DMS 273 (cell line): ENCODE data around the gene AMOT.

ENCODE experiments used
- DNase-seq: peaks from one replicate; lab custom pipeline; 2025; ENCODE audit not compliant: unreplicated experiment; lab: John Stamatoyannopoulos, UW

AMOT gene

GRCh38 chrX:112803060-112803459 is 37.6 kb downstream of the AMOT start:
- DNase-seq, result no peak

- no peak for DNase-seq
Observed at GRCh38 chrX:112802541-112802940, 38.1 kb downstream of the AMOT start.

- no peak for DNase-seq
Observed at GRCh38 chrX:112800971-112801775, 39.5 kb downstream of the AMOT start.

- no peak for DNase-seq
Observed at GRCh38 chrX:112799425-112799824, 41.2 kb downstream of the AMOT start.

- no peak for DNase-seq
Observed at GRCh38 chrX:112798736-112799135, 41.9 kb downstream of the AMOT start.

- no peak for DNase-seq
Observed at GRCh38 chrX:112789931-112790330, 50.7 kb downstream of the AMOT start.

GRCh38 chrX:112786076-112786475 is 54.6 kb downstream of the AMOT start:
- no peak for DNase-seq

GRCh38 chrX:112785344-112785743 is 55.3 kb downstream of the AMOT start:
- no peak for DNase-seq

- DNase-seq, result no peak
Observed at GRCh38 chrX:112784692-112785091, 55.9 kb downstream of the AMOT start.

- DNase-seq, result no peak
Observed at GRCh38 chrX:112779139-112779538, 61.5 kb downstream of the AMOT start.

GRCh38 chrX:112774651-112775293 is 65.9 kb downstream of the AMOT start:
- DNase-seq, result no peak

- DNase-seq, result no peak
Observed at GRCh38 chrX:112774142-112774541, 66.5 kb downstream of the AMOT start.

GRCh38 chrX:112769034-112769433 is 71.6 kb downstream of the AMOT start:
- DNase-seq, result no peak

- DNase-seq, result no peak
Observed at GRCh38 chrX:112768563-112768962, 72.1 kb downstream of the AMOT start.

- DNase-seq, result no peak
Observed at GRCh38 chrX:112766774-112767173, 73.9 kb downstream of the AMOT start.

GRCh38 chrX:112761242-112762207 is 79.1 kb downstream of the AMOT start:
- no peak for DNase-seq

- no peak for DNase-seq
Observed at GRCh38 chrX:112760697-112761096, 79.9 kb downstream of the AMOT start.

- no peak for DNase-seq
Observed at GRCh38 chrX:112759966-112760365, 80.7 kb downstream of the AMOT start.

- DNase-seq, result no peak
Observed at GRCh38 chrX:112759512-112759911, 81.1 kb downstream of the AMOT start.

- no peak for DNase-seq
Observed at GRCh38 chrX:112757946-112758345, 82.7 kb downstream of the AMOT start.

GRCh38 chrX:112753116-112753515 is 87.5 kb downstream of the AMOT start:
- DNase-seq, result no peak
